Measurements from ENCODE around the gene FAM83G.
"Not testable (repeated sequence)": the region's sequence is repeated elsewhere in the genome, so short reads cannot be mapped to it uniquely, and the experiment has no call there.

The FAM83G gene

DNA sequence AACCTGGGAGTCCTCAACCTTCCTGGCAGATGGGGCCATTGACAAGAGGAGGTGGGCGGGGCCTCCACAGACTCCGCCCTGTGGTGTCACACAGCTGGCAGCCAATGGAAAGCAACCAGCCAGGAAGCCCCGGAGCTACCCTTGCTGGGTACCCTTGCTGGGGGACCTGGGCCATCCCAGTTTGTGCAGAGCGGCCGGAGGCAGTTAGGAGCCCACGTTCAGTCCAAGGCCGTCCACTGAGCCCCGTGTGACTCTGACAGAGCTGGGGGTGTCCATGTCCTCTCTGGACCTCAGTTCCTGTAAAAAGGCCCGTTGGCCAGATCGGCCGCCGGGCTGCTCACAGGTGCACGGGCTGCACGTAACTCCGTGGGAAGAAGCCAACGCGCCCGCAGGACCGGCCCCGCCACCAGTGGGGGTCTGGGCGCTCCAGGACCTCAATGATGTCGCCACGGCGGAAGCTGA is 17.1 kb upstream of the FAM83G start:
- no peak overlapping the region for H3K4me3 ChIP-seq (ENCODE audit: low read depth, low read length)
- no peaks in the 10 kb centered on the region for H3K9me3 ChIP-seq (ENCODE audit: control insufficient read depth, insufficient read depth, low read depth, low read length)
- H3K36me3 ChIP-seq (ENCODE audit: control insufficient read depth in 2 of 2, insufficient read depth in 1 of 2, low read length in 2 of 2), result no peaks in the 10 kb centered on the region
- ChIA-PET CTCF (interaction anchor here (0.7 to 4.8 kb wide), 3 partner anchors 19 to 396 kb away, joined by 3 to 31 read pairs (median 4); no protein-coding TSS in a partner anchor), POLR2A (interaction anchor here (1.7 kb wide), 2 partner anchors 17 to 21 kb away, joined by 3 to 5 read pairs; partner anchors contain the start of gene FAM83G)
- TF ChIP-seq, protein P1, sequence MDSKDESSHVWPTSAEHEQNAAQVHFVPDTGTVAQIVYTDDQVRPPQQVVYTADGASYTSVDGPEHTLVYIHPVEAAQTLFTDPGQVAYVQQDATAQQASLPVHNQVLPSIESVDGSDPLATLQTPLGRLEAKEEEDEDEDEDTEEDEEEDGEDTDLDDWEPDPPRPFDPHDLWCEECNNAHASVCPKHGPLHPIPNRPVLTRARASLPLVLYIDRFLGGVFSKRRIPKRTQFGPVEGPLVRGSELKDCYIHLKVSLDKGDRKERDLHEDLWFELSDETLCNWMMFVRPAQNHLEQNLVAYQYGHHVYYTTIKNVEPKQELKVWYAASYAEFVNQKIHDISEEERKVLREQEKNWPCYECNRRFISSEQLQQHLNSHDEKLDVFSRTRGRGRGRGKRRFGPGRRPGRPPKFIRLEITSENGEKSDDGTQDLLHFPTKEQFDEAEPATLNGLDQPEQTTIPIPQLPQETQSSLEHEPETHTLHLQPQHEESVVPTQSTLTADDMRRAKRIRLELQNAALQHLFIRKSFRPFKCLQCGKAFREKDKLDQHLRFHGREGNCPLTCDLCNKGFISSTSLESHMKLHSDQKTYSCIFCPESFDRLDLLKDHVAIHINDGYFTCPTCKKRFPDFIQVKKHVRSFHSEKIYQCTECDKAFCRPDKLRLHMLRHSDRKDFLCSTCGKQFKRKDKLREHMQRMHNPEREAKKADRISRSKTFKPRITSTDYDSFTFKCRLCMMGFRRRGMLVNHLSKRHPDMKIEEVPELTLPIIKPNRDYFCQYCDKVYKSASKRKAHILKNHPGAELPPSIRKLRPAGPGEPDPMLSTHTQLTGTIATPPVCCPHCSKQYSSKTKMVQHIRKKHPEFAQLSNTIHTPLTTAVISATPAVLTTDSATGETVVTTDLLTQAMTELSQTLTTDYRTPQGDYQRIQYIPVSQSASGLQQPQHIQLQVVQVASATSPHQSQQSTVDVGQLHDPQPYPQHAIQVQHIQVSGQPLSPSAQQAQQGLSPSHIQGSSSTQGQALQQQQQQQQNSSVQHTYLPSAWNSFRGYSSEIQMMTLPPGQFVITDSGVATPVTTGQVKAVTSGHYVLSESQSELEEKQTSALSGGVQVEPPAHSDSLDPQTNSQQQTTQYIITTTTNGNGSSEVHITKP (tag by site-specific recombination; IDR thresholded peaks at IDR 0.05), result no peak
- TF ChIP-seq ZNF214 (tag by site-specific recombination; IDR thresholded peaks at IDR 0.05; ENCODE audit: borderline replicate concordance), result no peak
- TF ChIP-seq ZNF747 (tag by site-specific recombination; IDR thresholded peaks at IDR 0.05), result no peak
- TF ChIP-seq, protein P2, sequence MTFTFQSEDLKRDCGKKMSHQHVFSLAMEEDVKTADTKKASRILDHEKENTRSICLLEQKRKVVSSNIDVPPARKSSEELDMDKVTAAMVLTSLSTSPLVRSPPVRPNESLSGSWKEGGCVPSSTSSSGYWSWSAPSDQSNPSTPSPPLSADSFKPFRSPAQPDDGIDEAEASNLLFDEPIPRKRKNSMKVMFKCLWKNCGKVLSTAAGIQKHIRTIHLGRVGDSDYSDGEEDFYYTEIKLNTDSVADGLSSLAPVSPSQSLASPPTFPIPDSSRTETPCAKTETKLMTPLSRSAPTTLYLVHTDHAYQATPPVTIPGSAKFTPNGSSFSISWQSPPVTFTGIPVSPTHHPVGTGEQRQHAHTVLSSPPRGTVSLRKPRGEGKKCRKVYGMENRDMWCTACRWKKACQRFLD (tag by site-specific recombination; IDR thresholded peaks at IDR 0.05), result no peak
- no peak for TF ChIP-seq ZNF184 (tag by site-specific recombination; IDR thresholded peaks at IDR 0.05)
- TF ChIP-seq TRIM28 (IDR thresholded peaks at IDR 0.05; ENCODE audit: borderline replicate concordance, low read length), result no peak
- no peak for TF ChIP-seq ZNF555 (tag by site-specific recombination; conservative IDR thresholded peaks at IDR 0.05)
- TF ChIP-seq ZBTB8A (tag by site-specific recombination; IDR thresholded peaks at IDR 0.05), result no peak
- no peak for TF ChIP-seq KLF7 (tag by site-specific recombination; IDR thresholded peaks at IDR 0.05; ENCODE audit: borderline replicate concordance)
- no peak for TF ChIP-seq ZNF302 (tag by site-specific recombination; IDR thresholded peaks at IDR 0.05; ENCODE audit: low read depth)
- TF ChIP-seq SCRT2 (tag by site-specific recombination; IDR thresholded peaks at IDR 0.05), result peak; percentile 6; the same call in 1 of the 2 replicates
- TF ChIP-seq HOXD13 (CRISPR knock-in tag; IDR thresholded peaks at IDR 0.05; ENCODE audit: borderline replicate concordance), result no peak
- TF ChIP-seq ZNF354C (tag by site-specific recombination; IDR thresholded peaks at IDR 0.05; ENCODE audit: borderline replicate concordance, low read depth), result no peak
- TF ChIP-seq, protein P3, sequence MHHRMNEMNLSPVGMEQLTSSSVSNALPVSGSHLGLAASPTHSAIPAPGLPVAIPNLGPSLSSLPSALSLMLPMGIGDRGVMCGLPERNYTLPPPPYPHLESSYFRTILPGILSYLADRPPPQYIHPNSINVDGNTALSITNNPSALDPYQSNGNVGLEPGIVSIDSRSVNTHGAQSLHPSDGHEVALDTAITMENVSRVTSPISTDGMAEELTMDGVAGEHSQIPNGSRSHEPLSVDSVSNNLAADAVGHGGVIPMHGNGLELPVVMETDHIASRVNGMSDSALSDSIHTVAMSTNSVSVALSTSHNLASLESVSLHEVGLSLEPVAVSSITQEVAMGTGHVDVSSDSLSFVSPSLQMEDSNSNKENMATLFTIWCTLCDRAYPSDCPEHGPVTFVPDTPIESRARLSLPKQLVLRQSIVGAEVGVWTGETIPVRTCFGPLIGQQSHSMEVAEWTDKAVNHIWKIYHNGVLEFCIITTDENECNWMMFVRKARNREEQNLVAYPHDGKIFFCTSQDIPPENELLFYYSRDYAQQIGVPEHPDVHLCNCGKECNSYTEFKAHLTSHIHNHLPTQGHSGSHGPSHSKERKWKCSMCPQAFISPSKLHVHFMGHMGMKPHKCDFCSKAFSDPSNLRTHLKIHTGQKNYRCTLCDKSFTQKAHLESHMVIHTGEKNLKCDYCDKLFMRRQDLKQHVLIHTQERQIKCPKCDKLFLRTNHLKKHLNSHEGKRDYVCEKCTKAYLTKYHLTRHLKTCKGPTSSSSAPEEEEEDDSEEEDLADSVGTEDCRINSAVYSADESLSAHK (tag by site-specific recombination; IDR thresholded peaks at IDR 0.05), result no peak
- peak; percentile 31; the same call in 1 of the 2 replicates for TF ChIP-seq SP2 (tag by site-specific recombination; IDR thresholded peaks at IDR 0.05)
- no peak for TF ChIP-seq ZNF391 (tag by site-specific recombination; IDR thresholded peaks at IDR 0.05; ENCODE audit: borderline replicate concordance, low read depth)
- no peaks in the 10 kb centered on the region for H3K4me1 ChIP-seq (ENCODE audit: control insufficient read depth, insufficient read depth, low read length)
- no peak overlapping the region for H3K27ac ChIP-seq (ENCODE audit: extremely low read depth, low read depth, low read length)

DNA sequence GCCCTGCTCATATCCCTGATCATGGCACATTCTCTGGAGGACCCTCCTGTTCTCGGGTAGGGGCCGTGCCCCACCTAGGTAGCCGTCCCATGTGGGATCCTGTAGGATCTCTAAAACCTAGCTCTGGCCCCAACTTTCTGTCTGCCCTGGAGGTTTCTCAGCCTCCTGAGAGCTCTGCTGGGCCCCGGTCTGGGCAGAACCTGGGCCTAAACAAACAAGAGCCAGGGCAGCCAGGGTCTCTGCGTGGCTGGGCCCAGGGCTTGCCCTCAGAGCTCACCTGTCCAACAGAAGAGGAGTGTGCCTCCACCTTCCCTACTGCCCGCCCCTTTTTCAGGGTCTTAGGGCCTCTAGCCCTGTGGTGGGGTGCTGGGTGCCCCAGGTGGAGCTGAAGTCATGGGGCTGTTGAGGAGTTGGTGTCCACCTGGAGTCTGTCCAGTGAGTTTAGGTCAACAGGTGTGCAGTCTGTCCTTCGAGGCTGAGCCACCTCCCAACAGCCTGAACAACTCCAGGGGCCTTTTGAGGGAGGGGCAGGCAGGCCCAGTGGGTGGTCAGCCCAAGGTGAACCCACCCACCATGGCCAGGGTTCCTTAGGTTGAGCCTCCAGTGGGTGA is 16.6 kb upstream of the FAM83G start:
- POLR2A ChIA-PET, result interaction anchor here (1.7 kb wide), 1 partner anchor 20 kb away, joined by 3 read pairs; no protein-coding TSS in a partner anchor
- not testable (repeated sequence) for H3K27ac ChIP-seq (ENCODE audit: extremely low read depth, low read depth, low read length); H3K4me3 ChIP-seq (ENCODE audit: low read depth, low read length); H3K36me3 ChIP-seq (ENCODE audit: control insufficient read depth in 2 of 2, insufficient read depth in 1 of 2, low read length in 2 of 2); H3K9me3 ChIP-seq (ENCODE audit: control insufficient read depth, insufficient read depth, low read depth, low read length); H3K4me1 ChIP-seq (ENCODE audit: control insufficient read depth, insufficient read depth, low read length)
- TF ChIP-seq SCRT1 (tag by site-specific recombination; IDR thresholded peaks at IDR 0.05; ENCODE audit: borderline replicate concordance), result peak; percentile 43; the same call in 1 of the 2 replicates
- peak; percentile 78 for TF ChIP-seq SCRT2 (tag by site-specific recombination; IDR thresholded peaks at IDR 0.05)
- CTCF ChIA-PET, result interaction anchor here (0.7 to 4.8 kb wide), 2 partner anchors 18 to 61 kb away, joined by 3 to 31 read pairs; no protein-coding TSS in a partner anchor
